HG02852 (cell line): Measurements from ENCODE around the gene B4GALNT4.
A peak's percentile ranks its signal among the peaks of the same experiment; 100 is the strongest.
"Not testable (repeated sequence)": the region's sequence is repeated elsewhere in the genome, so short reads cannot be mapped to it uniquely, and the experiment has no call there.

ENCODE experiments used
- ATAC-seq: cut with Tn5 transposase; IDR thresholded peaks from one replicate; pipeline ENCODE4 v1.9.1; 2021; ENCODE audit warnings: mild to moderate bottlenecking, moderate library complexity; ENCODE audit not compliant: unreplicated experiment

B4GALNT4 gene

DNA sequence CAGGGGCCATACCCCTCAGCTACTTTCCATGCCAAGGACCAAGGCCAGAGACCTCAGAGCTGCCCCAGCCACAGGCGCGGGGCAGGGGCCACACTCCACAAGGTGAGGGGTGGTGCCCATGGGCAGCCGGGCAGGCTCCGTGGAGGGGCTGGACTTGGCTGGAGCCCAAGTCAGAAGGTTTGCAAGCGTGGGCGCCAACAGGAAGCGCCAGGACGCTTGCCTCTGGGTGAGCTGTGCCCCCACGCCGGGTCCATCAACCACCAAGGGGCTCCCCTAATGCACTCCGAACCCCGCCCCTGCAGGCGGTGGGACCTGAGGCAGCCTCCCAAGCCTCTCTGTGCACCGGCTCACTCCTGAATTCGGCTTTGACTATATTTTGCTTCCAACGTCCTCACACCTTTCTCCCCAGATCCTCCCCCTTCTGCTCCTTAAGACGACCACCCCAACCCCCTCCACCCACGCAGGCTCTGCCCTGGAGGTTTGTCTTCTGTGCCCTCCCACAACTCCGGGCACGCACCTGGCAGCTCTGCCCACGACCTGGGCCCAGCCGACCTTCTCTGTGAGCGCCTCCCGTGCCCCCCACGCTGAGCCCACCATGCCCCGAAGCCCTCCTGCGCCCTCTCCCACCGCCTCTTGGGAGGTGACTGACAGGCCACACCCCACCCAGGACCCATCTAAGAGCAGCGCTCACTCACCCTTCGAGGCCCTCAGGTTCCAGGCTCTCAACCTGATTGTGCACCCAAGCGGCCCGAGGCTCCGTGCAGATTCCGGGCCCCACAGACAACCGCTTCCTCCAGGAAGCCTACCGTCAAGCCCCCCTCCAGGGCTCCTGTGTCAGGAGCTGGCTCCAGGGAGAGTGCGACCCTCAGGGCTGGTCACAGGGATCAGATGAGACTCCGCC lies 22.1 kb downstream of the B4GALNT4 start:
- ATAC-seq: no peak

DNA sequence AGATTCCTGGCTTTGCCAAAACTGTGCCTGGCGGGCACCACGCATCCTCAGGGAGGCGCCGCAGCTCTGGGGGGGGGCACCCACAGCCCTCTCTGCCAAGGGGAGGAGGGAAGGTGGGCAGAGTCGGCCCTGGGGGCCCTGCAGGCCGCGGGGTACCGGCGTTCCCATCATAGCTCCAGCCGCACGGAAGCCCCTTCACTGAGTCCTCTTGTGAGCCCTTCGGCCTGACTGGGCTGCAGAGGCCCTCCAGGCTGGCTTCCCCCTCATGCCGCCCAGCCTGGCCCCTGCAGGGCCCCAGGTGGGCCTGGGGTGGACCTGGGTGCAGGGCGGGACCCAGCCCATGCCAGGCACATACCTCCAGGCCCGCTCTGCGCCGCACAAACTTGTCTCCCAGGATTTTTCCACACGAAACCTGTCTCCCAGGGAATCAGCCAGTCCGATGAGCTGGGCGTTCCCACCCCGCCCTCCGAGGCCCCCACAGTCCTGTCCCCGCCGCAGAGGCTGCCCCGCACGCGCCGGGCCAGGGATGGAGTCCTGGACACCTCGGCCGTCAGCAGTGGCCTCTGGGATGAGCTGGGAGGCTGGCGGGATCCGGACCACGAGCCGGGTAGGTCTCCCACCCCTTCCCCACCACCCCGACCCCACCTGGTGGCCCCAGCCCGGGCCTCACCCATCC lies 22.9 kb downstream of the B4GALNT4 start:
- no peak for ATAC-seq

DNA sequence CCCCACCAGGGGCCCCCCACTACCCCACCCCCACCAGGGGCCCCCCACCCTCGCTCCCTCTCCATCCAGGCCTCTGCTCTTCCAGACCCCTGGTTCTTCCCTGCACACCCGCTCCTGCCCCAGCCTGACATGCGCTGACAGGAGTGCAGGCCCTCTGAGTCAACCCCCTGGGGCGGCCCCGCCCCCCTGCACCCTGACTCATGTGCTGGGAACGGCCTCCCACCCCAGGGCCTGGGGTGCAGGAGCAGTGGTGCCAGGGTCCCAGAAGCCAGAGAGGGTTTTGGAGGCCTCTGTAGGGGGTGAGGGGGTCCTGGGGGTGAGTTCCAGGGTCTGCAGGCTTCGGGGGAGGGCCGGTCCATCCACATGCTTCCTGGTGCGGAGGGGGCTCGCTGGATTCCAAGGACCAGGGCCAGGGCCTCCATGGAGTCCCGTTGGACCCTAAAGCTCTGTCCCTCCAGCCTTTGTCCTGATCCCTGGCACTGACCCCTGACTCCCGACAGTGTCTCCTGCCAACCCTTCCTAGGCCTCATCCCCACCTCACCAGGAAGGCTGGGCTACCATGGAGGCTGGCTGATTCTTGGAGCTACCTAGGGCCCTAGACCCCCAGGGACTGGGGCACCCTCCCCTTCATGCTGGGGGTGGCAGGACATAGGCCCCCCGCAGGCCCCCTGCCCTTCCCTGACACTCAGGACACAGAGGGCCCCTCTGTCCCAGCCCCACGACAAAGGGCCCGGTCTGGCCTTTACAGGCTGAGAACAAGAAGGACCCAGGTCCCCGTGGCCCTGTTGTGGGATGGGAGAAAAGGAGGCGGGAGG lies 24.1 kb downstream of the B4GALNT4 start:
- ATAC-seq: no peak

DNA sequence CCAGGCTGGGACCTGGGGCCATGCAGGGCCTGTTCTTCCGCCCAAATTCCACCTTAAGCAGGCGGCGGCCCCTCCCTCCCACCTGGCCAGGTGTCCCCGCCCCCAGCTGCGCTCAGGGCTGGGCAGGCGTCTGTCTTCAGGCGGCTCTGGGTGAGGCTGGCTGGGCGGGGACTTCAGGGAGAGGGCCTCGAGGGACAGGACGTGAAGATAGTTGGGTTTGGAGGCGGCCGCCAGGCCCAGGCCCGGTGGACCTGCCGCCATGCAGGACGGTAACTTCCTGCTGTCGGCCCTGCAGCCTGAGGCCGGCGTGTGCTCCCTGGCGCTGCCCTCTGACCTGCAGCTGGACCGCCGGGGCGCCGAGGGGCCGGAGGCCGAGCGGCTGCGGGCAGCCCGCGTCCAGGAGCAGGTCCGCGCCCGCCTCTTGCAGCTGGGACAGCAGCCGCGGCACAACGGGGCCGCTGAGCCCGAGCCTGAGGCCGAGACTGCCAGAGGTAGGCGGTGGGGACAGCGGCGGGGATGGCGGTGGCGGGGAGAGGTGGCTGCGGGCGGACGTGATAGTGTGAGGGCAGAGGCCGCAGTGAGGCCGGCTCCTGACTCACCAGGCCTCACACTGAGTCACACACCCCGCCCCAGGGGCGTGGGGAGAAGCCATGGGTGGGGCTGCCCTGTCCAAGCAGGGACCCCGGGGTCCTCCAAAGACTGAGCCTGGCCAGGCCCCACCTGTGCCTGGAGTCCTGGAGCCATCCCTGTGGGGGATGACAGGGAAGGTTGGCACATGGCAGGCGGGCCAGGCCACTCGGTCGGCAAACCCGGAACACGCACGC lies 24.9 kb downstream of the B4GALNT4 start, which contains the start of gene PKP3:
Gene PKP3, plus strand, starts transcription at position 176 of the 824 bp plus-strand sequence. Its CDS starts 84 bp downstream, at position 260.
- ATAC-seq: no peak

DNA sequence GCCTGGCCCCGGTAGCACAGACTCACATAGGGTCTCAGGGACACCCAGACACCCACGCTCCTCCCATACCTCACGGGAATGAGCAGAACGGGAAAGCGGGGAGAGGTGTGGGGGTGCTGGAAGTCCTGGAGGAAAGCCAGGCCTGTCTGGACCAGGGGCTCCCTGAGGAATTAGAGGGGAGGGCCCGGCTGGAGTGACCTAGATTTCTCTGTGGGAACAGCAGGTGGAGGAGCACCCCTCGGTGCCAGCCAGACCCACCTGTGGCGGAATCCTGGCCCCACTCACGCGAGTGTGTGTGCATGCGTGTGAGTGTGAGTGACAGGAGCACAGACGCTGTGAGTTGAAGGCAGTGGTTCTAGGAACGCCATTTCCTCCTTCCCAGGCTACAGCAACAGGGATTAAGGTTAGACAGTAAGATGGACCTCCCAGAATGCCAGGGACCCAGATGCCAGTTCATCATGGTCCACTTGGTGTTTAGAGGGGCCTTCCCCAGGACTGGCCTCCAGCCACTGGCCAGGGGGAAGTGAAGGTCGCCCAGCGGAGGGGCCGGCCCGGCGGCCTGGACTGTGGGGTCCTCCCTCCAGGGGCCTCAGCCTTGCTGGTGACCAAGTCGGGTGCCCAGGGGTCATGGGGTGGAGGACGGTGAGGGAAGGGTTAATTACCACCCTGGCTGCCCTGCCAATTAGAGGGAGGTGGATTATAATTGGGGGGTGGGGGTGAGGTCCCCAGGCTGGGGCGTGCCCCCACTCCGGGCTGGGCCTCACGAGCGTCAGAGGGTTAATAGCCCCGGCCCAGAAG lies 25.8 kb downstream of the B4GALNT4 start:
- ATAC-seq: no peak

DNA sequence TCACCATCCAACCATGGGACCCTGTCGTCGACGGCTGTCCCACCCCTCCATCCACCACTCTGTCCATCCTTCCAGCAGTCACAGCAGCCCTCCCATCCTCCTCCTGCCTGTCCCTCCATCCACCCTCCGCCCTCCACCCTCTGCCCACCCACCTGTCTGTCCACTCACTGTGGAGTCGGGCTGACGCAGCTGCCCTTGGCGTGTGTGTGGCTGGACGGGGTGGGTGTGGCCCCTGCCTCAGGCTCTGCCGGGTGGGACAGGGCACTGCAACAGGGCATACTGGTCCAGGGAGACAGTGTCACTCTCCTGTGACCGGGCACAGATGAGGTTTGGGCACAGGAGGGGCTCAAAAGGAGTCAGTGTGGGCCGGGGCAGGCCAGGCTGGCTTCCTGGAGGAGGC lies 26.6 kb downstream of the B4GALNT4 start:
- no peak for ATAC-seq

DNA sequence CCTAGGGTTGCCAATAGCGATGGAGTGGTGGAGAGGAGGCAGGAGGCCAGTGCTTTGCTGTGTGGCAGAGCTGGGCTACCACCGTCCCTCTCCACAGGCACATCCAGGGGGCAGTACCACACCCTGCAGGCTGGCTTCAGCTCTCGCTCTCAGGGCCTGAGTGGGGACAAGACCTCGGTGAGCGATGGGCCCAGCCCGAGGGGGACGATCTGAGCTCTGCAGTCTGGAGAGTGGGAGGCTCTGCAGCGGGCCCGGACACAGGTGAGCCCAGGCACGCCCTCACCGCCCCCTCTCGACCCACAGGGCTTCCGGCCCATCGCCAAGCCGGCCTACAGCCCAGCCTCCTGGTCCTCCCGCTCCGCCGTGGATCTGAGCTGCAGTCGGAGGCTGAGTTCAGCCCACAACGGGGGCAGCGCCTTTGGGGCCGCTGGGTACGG lies 27.2 kb downstream of the B4GALNT4 start:
- ATAC-seq: no peak

DNA sequence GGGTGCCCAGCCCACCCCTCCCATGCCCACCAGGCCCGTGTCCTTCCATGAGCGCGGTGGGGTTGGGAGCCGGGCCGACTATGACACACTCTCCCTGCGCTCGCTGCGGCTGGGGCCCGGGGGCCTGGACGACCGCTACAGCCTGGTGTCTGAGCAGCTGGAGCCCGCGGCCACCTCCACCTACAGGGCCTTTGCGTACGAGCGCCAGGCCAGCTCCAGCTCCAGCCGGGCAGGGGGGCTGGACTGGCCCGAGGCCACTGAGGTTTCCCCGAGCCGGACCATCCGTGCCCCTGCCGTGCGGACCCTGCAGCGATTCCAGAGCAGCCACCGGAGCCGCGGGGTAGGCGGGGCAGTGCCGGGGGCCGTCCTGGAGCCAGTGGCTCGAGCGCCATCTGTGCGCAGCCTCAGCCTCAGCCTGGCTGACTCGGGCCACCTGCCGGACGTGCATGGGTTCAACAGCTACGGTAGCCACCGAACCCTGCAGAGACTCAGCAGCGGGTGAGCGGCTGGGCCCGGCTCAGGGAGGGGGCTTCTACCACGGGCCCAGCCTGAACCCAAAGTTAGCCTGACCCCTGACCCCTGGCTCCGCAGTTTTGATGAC lies 27.7 kb downstream of the B4GALNT4 start:
- peak; percentile 69 for ATAC-seq

DNA sequence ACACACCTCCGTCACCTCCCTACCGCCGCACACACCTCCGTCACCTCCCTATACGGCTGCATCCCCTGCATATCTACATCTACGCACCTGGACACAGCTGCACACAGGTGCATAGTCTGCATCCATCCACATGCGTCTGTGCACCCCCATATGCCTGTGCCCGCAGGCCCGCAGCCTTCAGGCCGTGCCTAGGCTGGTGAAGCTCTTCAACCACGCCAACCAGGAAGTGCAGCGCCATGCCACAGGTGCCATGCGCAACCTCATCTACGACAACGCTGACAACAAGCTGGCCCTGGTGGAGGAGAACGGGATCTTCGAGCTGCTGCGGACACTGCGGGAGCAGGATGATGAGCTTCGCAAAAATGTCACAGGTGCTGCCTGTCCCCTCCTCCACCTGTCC lies 29.5 kb downstream of the B4GALNT4 start:
- no peak for ATAC-seq

DNA sequence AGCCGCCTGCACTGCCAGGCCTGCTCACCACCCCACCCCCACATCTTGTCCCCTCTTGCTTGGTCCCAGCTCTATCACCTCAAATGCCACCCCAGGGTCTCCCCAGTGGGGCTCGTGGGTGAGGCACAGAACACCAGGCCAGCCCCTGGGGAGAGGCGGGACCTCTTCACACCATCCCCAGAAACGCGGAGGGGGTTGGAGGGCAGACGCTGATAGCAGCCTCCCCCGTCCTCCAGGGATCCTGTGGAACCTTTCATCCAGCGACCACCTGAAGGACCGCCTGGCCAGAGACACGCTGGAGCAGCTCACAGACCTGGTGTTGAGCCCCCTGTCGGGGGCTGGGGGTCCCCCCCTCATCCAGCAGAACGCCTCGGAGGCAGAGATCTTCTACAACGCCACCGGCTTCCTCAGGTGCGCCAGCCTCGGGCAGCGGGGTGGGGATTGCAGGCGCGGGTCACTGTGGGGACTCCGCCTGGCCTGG lies 30.5 kb downstream of the B4GALNT4 start:
- ATAC-seq: no peak

DNA sequence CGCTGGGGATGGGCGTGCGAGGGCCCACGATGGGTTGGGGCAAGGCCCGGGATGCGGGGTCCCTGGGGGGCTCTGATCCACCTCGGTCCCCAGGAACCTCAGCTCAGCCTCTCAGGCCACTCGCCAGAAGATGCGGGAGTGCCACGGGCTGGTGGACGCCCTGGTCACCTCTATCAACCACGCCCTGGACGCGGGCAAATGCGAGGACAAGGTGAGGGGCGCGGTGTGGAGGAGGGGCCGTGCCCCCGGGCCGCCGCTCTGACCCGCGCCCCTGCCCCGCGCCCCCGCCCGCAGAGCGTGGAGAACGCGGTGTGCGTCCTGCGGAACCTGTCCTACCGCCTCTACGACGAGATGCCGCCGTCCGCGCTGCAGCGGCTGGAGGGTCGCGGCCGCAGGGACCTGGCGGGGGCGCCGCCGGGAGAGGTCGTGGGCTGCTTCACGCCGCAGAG lies 31.0 kb downstream of the B4GALNT4 start:
- ATAC-seq: no peak

DNA sequence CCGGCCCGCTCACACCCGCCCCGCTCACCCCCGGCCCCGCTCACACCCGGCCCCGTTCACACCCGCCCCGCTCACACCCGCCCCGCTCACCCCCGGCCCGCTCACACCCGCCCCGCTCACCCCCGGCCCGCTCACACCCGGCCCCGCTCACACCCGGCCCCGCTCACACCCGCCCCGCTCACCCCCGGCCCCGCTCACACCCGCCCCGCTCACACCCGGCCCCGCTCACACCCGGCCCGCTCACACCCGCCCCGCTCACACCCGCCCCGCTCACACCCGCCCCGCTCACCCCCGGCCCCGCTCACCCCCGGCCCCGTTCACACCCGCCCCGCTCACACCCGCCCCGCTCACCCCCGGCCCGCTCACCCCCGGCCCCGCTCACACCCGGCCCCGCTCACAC lies 31.9 kb downstream of the B4GALNT4 start:
- ATAC-seq: not testable (repeated sequence)

DNA sequence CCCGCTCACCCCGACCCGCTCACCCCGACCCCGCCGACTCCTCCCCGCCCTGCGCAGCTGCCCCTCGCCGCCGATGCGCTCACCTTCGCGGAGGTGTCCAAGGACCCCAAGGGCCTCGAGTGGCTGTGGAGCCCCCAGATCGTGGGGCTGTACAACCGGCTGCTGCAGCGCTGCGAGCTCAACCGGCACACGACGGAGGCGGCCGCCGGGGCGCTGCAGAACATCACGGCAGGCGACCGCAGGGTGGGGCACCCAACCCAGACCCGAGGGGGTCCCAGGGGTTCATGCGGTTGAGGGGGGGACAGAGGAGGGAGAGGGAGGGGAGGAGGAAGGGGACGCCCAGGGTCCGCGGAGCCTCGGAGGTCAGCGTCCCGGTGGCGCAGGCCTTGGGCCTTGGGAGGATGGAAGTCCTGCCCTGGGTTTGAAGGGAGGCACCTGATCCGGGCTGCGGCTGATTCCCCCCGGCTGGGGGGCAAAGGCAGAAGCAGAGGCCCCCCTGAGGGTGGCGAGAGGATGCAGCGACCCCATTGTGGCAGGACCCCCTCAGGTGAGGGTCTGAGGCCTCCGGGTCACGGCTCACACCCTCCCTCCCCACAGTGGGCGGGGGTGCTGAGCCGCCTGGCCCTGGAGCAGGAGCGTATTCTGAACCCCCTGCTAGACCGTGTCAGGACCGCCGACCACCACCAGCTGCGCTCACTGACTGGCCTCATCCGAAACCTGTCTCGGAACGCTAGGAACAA lies 33.9 kb downstream of the B4GALNT4 start:
- ATAC-seq: no peak

DNA sequence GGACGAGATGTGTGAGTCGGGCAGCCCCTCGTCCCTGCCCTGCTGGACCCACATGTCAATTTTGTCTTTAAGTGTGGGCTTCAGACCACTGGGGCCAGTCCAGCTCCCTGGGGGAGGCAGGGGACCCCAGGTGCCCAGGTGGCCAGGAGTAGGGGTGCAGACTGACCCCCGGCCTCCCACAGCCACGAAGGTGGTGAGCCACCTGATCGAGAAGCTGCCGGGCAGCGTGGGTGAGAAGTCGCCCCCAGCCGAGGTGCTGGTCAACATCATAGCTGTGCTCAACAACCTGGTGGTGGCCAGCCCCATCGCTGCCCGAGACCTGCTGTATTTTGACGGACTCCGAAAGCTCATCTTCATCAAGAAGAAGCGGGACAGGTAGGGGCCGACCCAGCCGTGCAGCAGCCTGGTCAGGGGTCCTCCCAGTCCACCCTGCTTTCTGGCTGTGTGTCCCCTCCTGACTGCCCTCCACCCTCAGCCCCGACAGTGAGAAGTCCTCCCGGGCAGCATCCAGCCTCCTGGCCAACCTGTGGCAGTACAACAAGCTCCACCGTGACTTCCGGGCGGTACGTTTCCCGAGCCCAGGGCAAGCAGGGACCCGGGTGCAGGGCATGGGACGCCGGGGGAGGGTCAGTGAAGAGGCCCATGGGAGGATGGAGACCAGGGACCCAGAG lies 34.6 kb downstream of the B4GALNT4 start:
- no peak for ATAC-seq

DNA sequence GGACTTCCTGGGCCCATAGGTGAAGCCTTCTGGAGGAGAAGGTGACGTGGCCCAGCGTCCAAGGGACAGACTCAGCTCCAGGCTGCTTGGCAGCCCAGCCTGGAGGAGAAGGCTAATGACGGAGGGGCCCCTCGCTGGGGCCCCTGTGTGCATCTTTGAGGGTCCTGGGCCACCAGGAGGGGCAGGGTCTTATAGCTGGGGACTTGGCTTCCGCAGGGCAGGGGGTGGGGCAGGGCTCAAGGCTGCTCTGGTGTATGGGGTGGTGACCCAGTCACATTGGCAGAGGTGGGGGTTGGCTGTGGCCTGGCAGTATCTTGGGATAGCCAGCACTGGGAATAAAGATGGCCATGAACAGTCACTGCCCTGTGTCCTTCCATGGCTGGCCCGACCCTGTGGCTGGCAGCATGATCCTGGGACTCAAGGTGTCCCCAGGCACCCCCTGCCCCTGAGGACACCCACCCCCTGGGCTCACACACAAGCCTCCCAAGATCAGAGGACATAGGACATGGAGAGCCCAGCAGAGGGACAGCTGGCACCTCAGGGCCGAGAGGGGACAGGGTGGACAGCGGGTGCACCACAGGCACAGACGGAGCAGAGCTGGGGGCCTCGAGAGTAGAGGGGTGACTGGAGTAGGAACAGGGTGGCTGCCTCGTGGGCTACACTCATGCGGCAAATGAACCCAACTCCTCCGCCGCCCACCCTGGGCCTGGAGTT lies 35.4 kb downstream of the B4GALNT4 start:
- no peak for ATAC-seq

DNA sequence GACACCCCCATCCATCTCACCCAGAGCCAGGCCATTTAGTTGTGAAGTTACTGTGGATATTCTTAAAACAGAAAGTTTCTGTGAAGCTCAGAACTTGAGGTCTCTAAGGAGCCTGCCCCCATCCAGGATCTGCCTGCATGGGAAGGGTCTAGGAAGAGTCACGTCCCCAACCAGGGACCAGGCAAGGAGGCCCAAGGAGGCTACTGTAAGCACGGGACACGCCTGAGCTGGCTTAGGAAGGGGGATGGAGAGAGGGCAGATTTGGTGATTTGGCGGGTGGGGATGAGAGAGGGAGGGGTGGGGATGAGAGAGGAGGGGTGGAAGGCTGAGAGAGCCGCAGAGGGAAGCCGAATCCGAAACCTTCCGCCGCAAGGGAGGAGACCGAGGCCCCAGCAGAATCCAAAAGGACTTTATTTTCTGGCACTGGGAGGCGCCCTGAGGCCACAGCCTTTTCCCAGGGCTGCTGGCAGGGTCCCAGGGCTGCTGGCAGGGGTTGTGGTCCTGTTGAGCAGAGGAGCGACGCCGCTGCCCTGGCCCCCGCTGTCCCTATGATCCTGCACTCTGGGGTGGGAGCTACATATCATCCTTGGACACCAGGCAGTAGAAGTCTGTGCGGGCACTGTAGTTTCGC lies 36.1 kb downstream of the B4GALNT4 start:
- ATAC-seq: no peak
